Upper lobe of left lung (tissue), 4 donors: Measurements from ENCODE around the gene OPTC.

Experiments
- EP300 ChIP-seq, 4 donors: sonication (generic); formaldehyde crosslinking; IDR thresholded peaks; one replicate each; pipeline ENCODE4 v1.5.1; 2017; ENCODE audit warnings: antibody characterized with exemption in 4 of 4, control low read depth in 2 of 4
- POLR2AphosphoS5 ChIP-seq, 2 donors: sonication (generic); formaldehyde crosslinking; IDR thresholded peaks; one replicate each; pipeline ENCODE4 v1.5.1; 2017; ENCODE audit warnings: antibody characterized with exemption in 2 of 2
- TF ChIP-seq, protein P1 (sequence below), 6 experiments: fragments of 450-650 bp in 4 of 6; fragments of 200-600 bp in 2 of 6; sonication (generic) in 2 of 6; IDR thresholded peaks; one replicate each; pipeline ENCODE4 v1.5.1; 2016 to 2019; ENCODE audit warnings: antibody characterized with exemption in 6 of 6

DNA sequence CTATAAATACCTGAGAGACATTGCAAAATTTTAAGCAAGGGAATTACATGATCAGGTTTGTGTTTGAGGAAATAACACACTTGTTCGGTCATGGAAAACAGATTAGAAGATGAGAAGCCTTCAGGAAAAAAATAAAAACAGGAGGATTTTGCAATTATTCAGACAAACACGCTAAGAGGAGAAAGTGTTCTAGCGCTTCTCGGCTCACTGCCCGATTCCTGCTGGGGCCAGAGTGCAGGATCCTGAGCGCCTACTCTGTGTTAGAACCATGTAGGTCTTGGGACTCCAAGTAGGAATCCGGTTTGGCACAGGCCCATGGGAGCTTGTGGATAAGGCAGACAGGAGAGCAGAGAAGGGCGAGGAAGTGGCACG, 26.4 kb upstream of the OPTC start:
- TF ChIP-seq, protein P1, sequence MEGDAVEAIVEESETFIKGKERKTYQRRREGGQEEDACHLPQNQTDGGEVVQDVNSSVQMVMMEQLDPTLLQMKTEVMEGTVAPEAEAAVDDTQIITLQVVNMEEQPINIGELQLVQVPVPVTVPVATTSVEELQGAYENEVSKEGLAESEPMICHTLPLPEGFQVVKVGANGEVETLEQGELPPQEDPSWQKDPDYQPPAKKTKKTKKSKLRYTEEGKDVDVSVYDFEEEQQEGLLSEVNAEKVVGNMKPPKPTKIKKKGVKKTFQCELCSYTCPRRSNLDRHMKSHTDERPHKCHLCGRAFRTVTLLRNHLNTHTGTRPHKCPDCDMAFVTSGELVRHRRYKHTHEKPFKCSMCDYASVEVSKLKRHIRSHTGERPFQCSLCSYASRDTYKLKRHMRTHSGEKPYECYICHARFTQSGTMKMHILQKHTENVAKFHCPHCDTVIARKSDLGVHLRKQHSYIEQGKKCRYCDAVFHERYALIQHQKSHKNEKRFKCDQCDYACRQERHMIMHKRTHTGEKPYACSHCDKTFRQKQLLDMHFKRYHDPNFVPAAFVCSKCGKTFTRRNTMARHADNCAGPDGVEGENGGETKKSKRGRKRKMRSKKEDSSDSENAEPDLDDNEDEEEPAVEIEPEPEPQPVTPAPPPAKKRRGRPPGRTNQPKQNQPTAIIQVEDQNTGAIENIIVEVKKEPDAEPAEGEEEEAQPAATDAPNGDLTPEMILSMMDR (IDR thresholded peaks at IDR 0.05), result no peak
- peak in 1 of 2 donors; percentile 19 for TF ChIP-seq POLR2AphosphoS5 (IDR thresholded peaks at IDR 0.05)
- no peak for TF ChIP-seq EP300 (IDR thresholded peaks at IDR 0.05)
